A673 (cell line): Measurements from ENCODE around the gene FADS3.

Source experiments
- EZH2 ChIP-seq: fragments of 200-600 bp; sonication (generic); IDR thresholded peaks from 2 replicates; pipeline ENCODE4 v1.6.1; 2017; ENCODE audit warnings: borderline replicate concordance, low read depth, mild to moderate bottlenecking, mixed read lengths, antibody characterized with exemption, low read length; ENCODE audit not compliant: poor library complexity, severe bottlenecking
- TF ChIP-seq, protein P1 (sequence below): fragments of 300-800, 200-600 bp; sonication (generic); conservative IDR thresholded peaks from 2 replicates; pipeline ENCODE4 v1.5.1; 2017; ENCODE audit warnings: low read depth, mild to moderate bottlenecking, antibody characterized with exemption, low read length, moderate library complexity, mixed read lengths

DNA sequence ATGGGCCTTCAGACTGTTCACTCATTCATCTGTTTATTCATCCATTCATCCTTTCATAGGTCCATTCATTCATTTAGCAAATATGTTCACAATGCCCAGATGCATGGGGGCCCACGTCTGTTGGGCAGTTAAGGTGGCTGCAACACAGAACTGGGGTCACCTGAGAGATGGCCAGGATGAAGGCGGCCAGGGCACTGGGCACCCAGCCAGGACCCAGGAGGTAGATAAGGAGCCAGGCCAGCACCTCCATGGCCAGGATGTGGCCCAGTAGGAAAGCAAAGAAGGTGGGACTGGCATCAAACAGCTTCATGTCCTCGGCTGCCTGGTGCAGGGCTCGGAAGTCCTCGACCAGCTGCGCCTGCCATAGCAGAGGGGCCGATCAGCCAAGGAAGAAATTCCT is 12.2 kb downstream of the FADS3 start:
- TF ChIP-seq, protein P1, sequence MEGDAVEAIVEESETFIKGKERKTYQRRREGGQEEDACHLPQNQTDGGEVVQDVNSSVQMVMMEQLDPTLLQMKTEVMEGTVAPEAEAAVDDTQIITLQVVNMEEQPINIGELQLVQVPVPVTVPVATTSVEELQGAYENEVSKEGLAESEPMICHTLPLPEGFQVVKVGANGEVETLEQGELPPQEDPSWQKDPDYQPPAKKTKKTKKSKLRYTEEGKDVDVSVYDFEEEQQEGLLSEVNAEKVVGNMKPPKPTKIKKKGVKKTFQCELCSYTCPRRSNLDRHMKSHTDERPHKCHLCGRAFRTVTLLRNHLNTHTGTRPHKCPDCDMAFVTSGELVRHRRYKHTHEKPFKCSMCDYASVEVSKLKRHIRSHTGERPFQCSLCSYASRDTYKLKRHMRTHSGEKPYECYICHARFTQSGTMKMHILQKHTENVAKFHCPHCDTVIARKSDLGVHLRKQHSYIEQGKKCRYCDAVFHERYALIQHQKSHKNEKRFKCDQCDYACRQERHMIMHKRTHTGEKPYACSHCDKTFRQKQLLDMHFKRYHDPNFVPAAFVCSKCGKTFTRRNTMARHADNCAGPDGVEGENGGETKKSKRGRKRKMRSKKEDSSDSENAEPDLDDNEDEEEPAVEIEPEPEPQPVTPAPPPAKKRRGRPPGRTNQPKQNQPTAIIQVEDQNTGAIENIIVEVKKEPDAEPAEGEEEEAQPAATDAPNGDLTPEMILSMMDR: no peak
- no peak for TF ChIP-seq EZH2
